HepG2 (cell line): Measurements from ENCODE around the gene GATD1. TPM values are rescaled to one million over a fixed set of nuclear protein-coding genes. Genes with fewer than 3 reads are reported as not detected.

Source experiments
- CBX5 ChIP-seq: sonication (generic); formaldehyde crosslinking; IDR thresholded peaks from 2 replicates; pipeline ENCODE4 v1.4.0; 2020; ENCODE audit warnings: missing genetic modification reagents, borderline replicate concordance
- CEBPG ChIP-seq: IDR thresholded peaks from 2 replicates; pipeline ENCODE4 v1.6.1; 2016
- HES4 ChIP-seq: sonication (generic); formaldehyde crosslinking; IDR thresholded peaks from 2 replicates; pipeline ENCODE4 v1.9.0; 2021; ENCODE audit warnings: mild to moderate bottlenecking, missing genetic modification reagents, borderline replicate concordance
- KLF11 ChIP-seq: IDR thresholded peaks from 2 replicates; pipeline ENCODE4 v1.6.1; 2016; ENCODE audit warnings: missing compliant biosample characterization
- MAFF ChIP-seq: IDR thresholded peaks from 2 replicates; pipeline ENCODE4 v1.6.1; 2011; ENCODE audit warnings: low read depth, low read length, improper control_type of control experiment
- MBD4 ChIP-seq: IDR thresholded peaks from 2 replicates; pipeline ENCODE4 v1.6.1; 2012; ENCODE audit warnings: low read length, inconsistent platforms, borderline replicate concordance
- NFKBIZ ChIP-seq: IDR thresholded peaks from 2 replicates; pipeline ENCODE4 v1.6.1; 2018; ENCODE audit warnings: missing genetic modification reagents, missing compliant biosample characterization
- PTBP1 ChIP-seq: fragments of 200-400 bp; formaldehyde crosslinking; IDR thresholded peaks from 2 replicates; pipeline ENCODE4 v1.6.1; 2018; ENCODE audit warnings: low read length, low read depth; ENCODE audit not compliant: poor library complexity, severe bottlenecking
- TBX2 ChIP-seq: sonication (generic); formaldehyde crosslinking; IDR thresholded peaks from 2 replicates; pipeline ENCODE4 v1.5.0; 2020; ENCODE audit warnings: missing genetic modification reagents, mild to moderate bottlenecking, borderline replicate concordance
- THYN1 ChIP-seq: sonication (generic); formaldehyde crosslinking; IDR thresholded peaks from 2 replicates; pipeline ENCODE4 v1.8.1; 2023; ENCODE audit warnings: low read depth, mild to moderate bottlenecking, moderate library complexity, missing genetic modification reagents, borderline replicate concordance
- YEATS4 ChIP-seq: sonication (generic); formaldehyde crosslinking; IDR thresholded peaks from 2 replicates; pipeline ENCODE4 v1.4.0; 2020; ENCODE audit warnings: missing genetic modification reagents, borderline replicate concordance
- ZBTB7B ChIP-seq: sonication (generic); formaldehyde crosslinking; IDR thresholded peaks from 2 replicates; pipeline ENCODE4 v1.4.0; 2020; ENCODE audit warnings: missing genetic modification reagents
- ZNF251 ChIP-seq: sonication (generic); formaldehyde crosslinking; IDR thresholded peaks from 2 replicates; pipeline ENCODE4 v1.9.0; 2021; ENCODE audit warnings: mild to moderate bottlenecking, missing genetic modification reagents
- ZNF256 ChIP-seq: sonication (generic); formaldehyde crosslinking; conservative IDR thresholded peaks from 2 replicates; pipeline ENCODE4 v1.4.0; 2020; ENCODE audit warnings: missing genetic modification reagents
- ZNF34 ChIP-seq: sonication (generic); formaldehyde crosslinking; IDR thresholded peaks from 2 replicates; pipeline ENCODE4 v1.4.0; 2020; ENCODE audit warnings: mild to moderate bottlenecking, missing genetic modification reagents, borderline replicate concordance
- ZNF460 ChIP-seq: sonication (generic); formaldehyde crosslinking; IDR thresholded peaks from 2 replicates; pipeline ENCODE4 v1.5.1; 2020; ENCODE audit warnings: missing genetic modification reagents, mild to moderate bottlenecking, borderline replicate concordance
- ZNF781 ChIP-seq: sonication (generic); formaldehyde crosslinking; IDR thresholded peaks from 2 replicates; pipeline ENCODE4 v1.5.1; 2020; ENCODE audit warnings: borderline replicate concordance, mild to moderate bottlenecking, missing genetic modification reagents; ENCODE audit errors: not compliant biosample characterization
- polyA plus RNA-seq, 8 experiments: library from polyadenylated mRNA; depleted of rRNA in 3 of 8; stranded (reverse) in 7 of 8; unstranded in 1 of 8; fragments of >200 nt; fragmentation: Illumina TruSeq in 4 of 8; extraction: Trizol in 4 of 8; gene quantifications; 2 replicates each; pipeline versions ENCODE4 v1.2.1 to v1.2.3, GENCODE V29; 2011 to 2016; ENCODE audit warnings: low read depth in 4 of 8, missing spikeins in 1 of 8, mixed read lengths in 1 of 8; ENCODE audit not compliant: insufficient read depth in 1 of 8
- total RNA-seq, 5 experiments: library from RNA; depleted of rRNA; stranded (reverse); fragments of >200 nt; fragmentation: Illumina TruSeq; extraction: Trizol; gene quantifications; 2 replicates each; pipeline ENCODE4 v1.2.3, GENCODE V29; 2016; ENCODE audit warnings: low read depth in 1 of 5
- TF ChIP-seq, protein P1 (sequence below): IDR thresholded peaks from 2 replicates; pipeline ENCODE4 v1.6.1; 2016
- TF ChIP-seq, protein P2 (sequence below): sonication (generic); formaldehyde crosslinking; IDR thresholded peaks from 2 replicates; pipeline ENCODE4 v1.5.0; 2020; ENCODE audit warnings: mild to moderate bottlenecking, missing genetic modification reagents
- TF ChIP-seq, protein P3 (sequence below): IDR thresholded peaks from 2 replicates; pipeline ENCODE4 v1.6.1; 2012; ENCODE audit warnings: inconsistent platforms
- TF ChIP-seq, protein P4 (sequence below): sonication (generic); formaldehyde crosslinking; IDR thresholded peaks from 2 replicates; pipeline ENCODE4 v1.4.0; 2020; ENCODE audit warnings: missing genetic modification reagents, low read depth, mild to moderate bottlenecking, borderline replicate concordance
- TF ChIP-seq, protein P5 (sequence below), 2 experiments: sonication (generic) in 1 of 2; formaldehyde crosslinking in 1 of 2; IDR thresholded peaks; 2 replicates each; pipeline versions ENCODE4 v1.4.0 to v1.6.1; 2018 to 2020; ENCODE audit warnings: missing genetic modification reagents in 2 of 2, borderline replicate concordance in 1 of 2, low read depth in 1 of 2, mild to moderate bottlenecking in 1 of 2, missing biosample characterization in 1 of 2

Gene GATD1
- total and polyA plus RNA-seq, 2 of the 13 experiments (the other 11 are each of a cell fraction or from before 2014, with no cell fraction given), result 31.3 to 60.5 TPM

DNA sequence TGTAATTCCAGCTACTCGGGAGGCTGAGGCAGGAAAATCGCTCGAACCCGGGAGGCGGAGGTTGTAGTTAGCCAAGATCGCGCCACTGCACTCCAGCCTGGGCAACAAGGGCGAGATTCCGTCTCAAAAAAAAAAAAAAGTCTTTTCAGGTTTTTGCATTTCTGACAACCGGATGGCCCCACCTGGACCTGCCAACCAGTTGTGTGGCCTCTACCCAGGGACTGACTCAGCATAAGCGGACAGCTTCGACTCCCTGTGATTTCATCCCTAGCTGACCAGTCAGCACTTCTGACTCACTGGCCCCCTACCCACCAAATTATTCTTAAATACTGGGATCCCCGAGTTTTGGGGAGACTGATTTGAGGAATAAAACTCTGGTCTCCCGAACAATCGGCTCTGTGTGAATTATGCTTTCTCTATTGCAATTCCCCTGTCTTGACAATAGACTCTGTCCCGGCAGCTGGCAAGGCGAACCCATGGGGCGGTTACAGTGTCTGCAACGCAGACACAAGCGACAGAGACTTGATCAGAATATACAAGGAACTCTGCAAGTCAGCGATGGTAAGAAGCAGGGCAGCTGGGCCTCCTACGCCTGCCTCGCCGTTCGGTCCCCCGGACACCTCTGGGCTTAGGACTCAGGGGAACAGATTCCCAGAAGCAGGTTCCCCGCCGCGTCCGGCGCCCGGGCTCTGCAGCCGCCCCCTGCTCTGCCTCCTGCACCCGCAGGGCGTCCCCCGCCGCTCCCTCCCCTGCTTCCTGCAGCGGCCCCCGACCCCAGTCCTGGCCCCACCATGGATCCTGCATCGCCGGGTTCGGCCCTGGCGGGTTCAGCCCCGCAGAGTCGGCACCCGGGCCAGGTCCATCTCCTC is 30.8 kb downstream of the GATD1 start (continued):
- no peak for TF ChIP-seq MBD4
- TF ChIP-seq ZBTB7B (CRISPR knock-in tag), result no peak
- no peak for TF ChIP-seq KLF11 (CRISPR knock-in tag)
- TF ChIP-seq ZNF460, result peak; percentile 57
- no peak for TF ChIP-seq ZNF781 (CRISPR knock-in tag)
- peak; percentile 66; the same call in 1 of the 2 replicates for TF ChIP-seq YEATS4 (CRISPR knock-in tag)
- TF ChIP-seq, protein P1, sequence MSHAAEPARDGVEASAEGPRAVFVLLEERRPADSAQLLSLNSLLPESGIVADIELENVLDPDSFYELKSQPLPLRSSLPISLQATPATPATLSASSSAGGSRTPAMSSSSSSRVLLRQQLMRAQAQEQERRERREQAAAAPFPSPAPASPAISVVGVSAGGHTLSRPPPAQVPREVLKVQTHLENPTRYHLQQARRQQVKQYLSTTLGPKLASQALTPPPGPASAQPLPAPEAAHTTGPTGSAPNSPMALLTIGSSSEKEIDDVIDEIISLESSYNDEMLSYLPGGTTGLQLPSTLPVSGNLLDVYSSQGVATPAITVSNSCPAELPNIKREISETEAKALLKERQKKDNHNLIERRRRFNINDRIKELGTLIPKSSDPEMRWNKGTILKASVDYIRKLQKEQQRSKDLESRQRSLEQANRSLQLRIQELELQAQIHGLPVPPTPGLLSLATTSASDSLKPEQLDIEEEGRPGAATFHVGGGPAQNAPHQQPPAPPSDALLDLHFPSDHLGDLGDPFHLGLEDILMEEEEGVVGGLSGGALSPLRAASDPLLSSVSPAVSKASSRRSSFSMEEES, result no peak
- TF ChIP-seq, protein P2, sequence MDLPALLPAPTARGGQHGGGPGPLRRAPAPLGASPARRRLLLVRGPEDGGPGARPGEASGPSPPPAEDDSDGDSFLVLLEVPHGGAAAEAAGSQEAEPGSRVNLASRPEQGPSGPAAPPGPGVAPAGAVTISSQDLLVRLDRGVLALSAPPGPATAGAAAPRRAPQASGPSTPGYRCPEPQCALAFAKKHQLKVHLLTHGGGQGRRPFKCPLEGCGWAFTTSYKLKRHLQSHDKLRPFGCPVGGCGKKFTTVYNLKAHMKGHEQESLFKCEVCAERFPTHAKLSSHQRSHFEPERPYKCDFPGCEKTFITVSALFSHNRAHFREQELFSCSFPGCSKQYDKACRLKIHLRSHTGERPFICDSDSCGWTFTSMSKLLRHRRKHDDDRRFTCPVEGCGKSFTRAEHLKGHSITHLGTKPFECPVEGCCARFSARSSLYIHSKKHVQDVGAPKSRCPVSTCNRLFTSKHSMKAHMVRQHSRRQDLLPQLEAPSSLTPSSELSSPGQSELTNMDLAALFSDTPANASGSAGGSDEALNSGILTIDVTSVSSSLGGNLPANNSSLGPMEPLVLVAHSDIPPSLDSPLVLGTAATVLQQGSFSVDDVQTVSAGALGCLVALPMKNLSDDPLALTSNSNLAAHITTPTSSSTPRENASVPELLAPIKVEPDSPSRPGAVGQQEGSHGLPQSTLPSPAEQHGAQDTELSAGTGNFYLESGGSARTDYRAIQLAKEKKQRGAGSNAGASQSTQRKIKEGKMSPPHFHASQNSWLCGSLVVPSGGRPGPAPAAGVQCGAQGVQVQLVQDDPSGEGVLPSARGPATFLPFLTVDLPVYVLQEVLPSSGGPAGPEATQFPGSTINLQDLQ, result no peak
- TF ChIP-seq TBX2 (CRISPR knock-in tag), result no peak
- TF ChIP-seq ZNF251 (CRISPR knock-in tag), result 0 out of 2 replicates have a peak, but pooled peaks have one; percentile 27
- no peak for TF ChIP-seq THYN1 (CRISPR knock-in tag)
- 0 out of 2 replicates have a peak, but pooled peaks have one; percentile 17 for TF ChIP-seq ZNF256 (CRISPR knock-in tag)
- 0 out of 2 replicates have a peak, but pooled peaks have one; percentile 59 for TF ChIP-seq HES4 (CRISPR knock-in tag)
- TF ChIP-seq, protein P3, sequence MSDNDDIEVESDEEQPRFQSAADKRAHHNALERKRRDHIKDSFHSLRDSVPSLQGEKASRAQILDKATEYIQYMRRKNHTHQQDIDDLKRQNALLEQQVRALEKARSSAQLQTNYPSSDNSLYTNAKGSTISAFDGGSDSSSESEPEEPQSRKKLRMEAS, result no peak
- TF ChIP-seq, protein P4, sequence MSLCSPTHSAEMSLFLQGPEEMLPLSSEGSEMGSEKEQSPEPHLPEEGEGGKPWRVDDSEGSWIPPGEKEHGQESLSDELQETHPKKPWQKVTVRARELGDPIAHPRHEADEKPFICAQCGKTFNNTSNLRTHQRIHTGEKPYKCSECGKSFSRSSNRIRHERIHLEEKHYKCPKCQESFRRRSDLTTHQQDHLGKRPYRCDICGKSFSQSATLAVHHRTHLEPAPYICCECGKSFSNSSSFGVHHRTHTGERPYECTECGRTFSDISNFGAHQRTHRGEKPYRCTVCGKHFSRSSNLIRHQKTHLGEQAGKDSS, result peak; percentile 70; the same call in 1 of the 2 replicates
- TF ChIP-seq ZNF34 (CRISPR knock-in tag), result peak; percentile 38; the same call in 1 of the 2 replicates
- TF ChIP-seq, protein P5, sequence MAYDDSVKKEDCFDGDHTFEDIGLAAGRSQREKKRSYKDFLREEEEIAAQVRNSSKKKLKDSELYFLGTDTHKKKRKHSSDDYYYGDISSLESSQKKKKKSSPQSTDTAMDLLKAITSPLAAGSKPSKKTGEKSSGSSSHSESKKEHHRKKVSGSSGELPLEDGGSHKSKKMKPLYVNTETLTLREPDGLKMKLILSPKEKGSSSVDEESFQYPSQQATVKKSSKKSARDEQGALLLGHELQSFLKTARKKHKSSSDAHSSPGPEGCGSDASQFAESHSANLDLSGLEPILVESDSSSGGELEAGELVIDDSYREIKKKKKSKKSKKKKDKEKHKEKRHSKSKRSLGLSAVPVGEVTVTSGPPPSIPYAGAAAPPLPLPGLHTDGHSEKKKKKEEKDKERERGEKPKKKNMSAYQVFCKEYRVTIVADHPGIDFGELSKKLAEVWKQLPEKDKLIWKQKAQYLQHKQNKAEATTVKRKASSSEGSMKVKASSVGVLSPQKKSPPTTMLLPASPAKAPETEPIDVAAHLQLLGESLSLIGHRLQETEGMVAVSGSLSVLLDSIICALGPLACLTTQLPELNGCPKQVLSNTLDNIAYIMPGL (CRISPR knock-in tag; IDR thresholded peaks at IDR 0.05; ENCODE audit: borderline replicate concordance in 1 of 2, low read depth in 1 of 2), result no peak
- TF ChIP-seq NFKBIZ (CRISPR knock-in tag), result no peak
- no peak for TF ChIP-seq PTBP1
- peak; percentile 91 for TF ChIP-seq MAFF
- TF ChIP-seq CEBPG, result no peak; the same call in 1 of the 2 replicates
- TF ChIP-seq CBX5, result no peak
